Measurements from ENCODE around the gene MMP17. TPM values are rescaled to one million over a fixed set of nuclear protein-coding genes. Genes with fewer than 3 reads are reported as not detected.

Gene MMP17
- total and polyA plus RNA-seq, 2 donors (not counting 3 experiments of a cell fraction or from before 2014, with no cell fraction given): 3.6 to 10.8 TPM

- FAIRE-seq: no peak
- Histone ChIP-seq H3K9me3 (replicated peaks; ENCODE audit: control insufficient read depth, insufficient read depth, low read length) (no peaks in the 10 kb centered on the region), H3K79me2 (ENCODE audit: control insufficient read depth, insufficient read depth, low read length) (no peaks in the 10 kb centered on the region), H3K27me3 (ENCODE audit: control insufficient read depth in 2 of 2, insufficient read depth in 2 of 2, low read length in 2 of 2) (no peaks in the 10 kb centered on the region), H3K9me1 (replicated peaks; ENCODE audit: control insufficient read depth, extremely low read depth, insufficient read depth, low read length) (no peaks in the 10 kb centered on the region), H3K4me3 (replicated peaks in 1 of 3; ENCODE audit: insufficient read depth in 1 of 3, low read depth in 1 of 3, low read length in 3 of 3) (no peak overlapping the region), H2AFZ (ENCODE audit: low read depth, low read length) (no peak overlapping the region), H3K27ac (ENCODE audit: insufficient read depth, low read depth, low read length) (no peak overlapping the region), H3K4me1 (ENCODE audit: control insufficient read depth, extremely low read depth, insufficient read depth, low read length) (no peaks in the 10 kb centered on the region), H3K36me3 (ENCODE audit: control insufficient read depth in 2 of 2, extremely low read depth in 1 of 2, insufficient read depth in 2 of 2, low read length in 2 of 2) (peaks cover 5 to 24% of the 10 kb centered on the region in 2 experiments), H3K9ac (replicated peaks; ENCODE audit: extremely low read depth, insufficient read depth, low read length) (no peak overlapping the region), H4K20me1 (replicated peaks; ENCODE audit: control insufficient read depth, extremely low read depth, insufficient read depth, low read length) (no peaks in the 10 kb centered on the region), H3K4me2 (ENCODE audit: insufficient read depth, low read length) (no peak overlapping the region)
- DNase-seq (ENCODE audit: low read depth, low spot score): no peak
- intact Hi-C loops (cut with micrococcal nuclease) (no loop called here), dilution Hi-C loops (cut with MboI; ENCODE audit: extremely low pct_ligation_motif_present, low sequenced_read_pairs) (no loop called here)
- TF ChIP-seq FOS (IDR thresholded peaks at IDR 0.05; ENCODE audit: borderline replicate concordance, insufficient read depth, low read length) (no peak), POLR2AphosphoS5 (IDR thresholded peaks at IDR 0.05; ENCODE audit: insufficient read depth, low read depth, low read length) (no peak), GATA2 (IDR thresholded peaks at IDR 0.05; ENCODE audit: insufficient read depth, insufficient read length, low read depth, low read length) (no peak), EZH2 (IDR thresholded peaks at IDR 0.05; ENCODE audit: borderline replicate concordance, low read depth, low read length, severe bottlenecking) (no peak), POLR2A (IDR thresholded peaks at IDR 0.05; ENCODE audit: low read depth, low read length) (no peak), JUN (IDR thresholded peaks at IDR 0.05; ENCODE audit: borderline replicate concordance, insufficient read depth, insufficient read length, low read depth) (no peak), MYC (IDR thresholded peaks at IDR 0.05; ENCODE audit: low read depth, low read length) (no peak), MAX (IDR thresholded peaks at IDR 0.05; ENCODE audit: insufficient read depth, insufficient read length) (no peak)
- ChIA-PET POLR2A (no interaction called here), CTCF (no interaction called here)
- BruUV-seq (replicated peaks): no TSS peak
Measured at GRCh38 chr12:131787143-131787660, 41.0 kb upstream of the MMP17 start.

- no peaks in the 10 kb centered on the region for H3K9me3 ChIP-seq (replicated peaks; ENCODE audit: control insufficient read depth, insufficient read depth, low read length)
- H2AFZ ChIP-seq (ENCODE audit: low read depth, low read length): no peak overlapping the region
- ChIA-PET CTCF (interaction anchor here (1.0 kb wide), 1 partner anchor 13 kb away, joined by 3 read pairs; no protein-coding TSS in a partner anchor), POLR2A (no interaction called here)
- no peaks in the 10 kb centered on the region for H4K20me1 ChIP-seq (replicated peaks; ENCODE audit: control insufficient read depth, extremely low read depth, insufficient read depth, low read length)
- no peaks in the 10 kb centered on the region for H3K79me2 ChIP-seq (ENCODE audit: control insufficient read depth, insufficient read depth, low read length)
- FAIRE-seq (no peak), DNase-seq (ENCODE audit: low read depth, low spot score) (no peak)
- H3K27me3 ChIP-seq (ENCODE audit: control insufficient read depth in 2 of 2, insufficient read depth in 2 of 2, low read length in 2 of 2): no peaks in the 10 kb centered on the region
- H3K4me1 ChIP-seq (ENCODE audit: control insufficient read depth, extremely low read depth, insufficient read depth, low read length): no peaks in the 10 kb centered on the region
- TF ChIP-seq JUN (IDR thresholded peaks at IDR 0.05; ENCODE audit: borderline replicate concordance, insufficient read depth, insufficient read length, low read depth) (no peak), CTCF (IDR thresholded peaks at IDR 0.05; ENCODE audit: extremely low read depth in 1 of 2, insufficient read depth in 1 of 2, low read depth in 1 of 2, low read length in 2 of 2) (no peak), EZH2 (IDR thresholded peaks at IDR 0.05; ENCODE audit: borderline replicate concordance, low read depth, low read length, severe bottlenecking) (no peak)
- no peak overlapping the region for H3K4me2 ChIP-seq (ENCODE audit: insufficient read depth, low read length)
- no peak overlapping the region for H3K9ac ChIP-seq (replicated peaks; ENCODE audit: extremely low read depth, insufficient read depth, low read length)
- intact Hi-C loops (cut with micrococcal nuclease): no loop called here
- peaks cover 5 to 24% of the 10 kb centered on the region in 2 experiments for H3K36me3 ChIP-seq (ENCODE audit: control insufficient read depth in 2 of 2, extremely low read depth in 1 of 2, insufficient read depth in 2 of 2, low read length in 2 of 2)
- no peaks in the 10 kb centered on the region for H3K9me1 ChIP-seq (replicated peaks; ENCODE audit: control insufficient read depth, extremely low read depth, insufficient read depth, low read length)
- H3K27ac ChIP-seq (ENCODE audit: insufficient read depth, low read depth, low read length): no peak overlapping the region
- no peak overlapping the region for H3K4me3 ChIP-seq (replicated peaks in 1 of 3; ENCODE audit: insufficient read depth in 1 of 3, low read depth in 1 of 3, low read length in 3 of 3)
- dilution Hi-C loops (cut with MboI; ENCODE audit: extremely low pct_ligation_motif_present, low sequenced_read_pairs): no loop called here
- no TSS peak for BruUV-seq (replicated peaks)
Measured at GRCh38 chr12:131788070-131788469, 40.1 kb upstream of the MMP17 start.
